CD4-positive, alpha-beta T cell (primary cell): ENCODE data around the gene PCDHGA4. TPM values are rescaled to one million over a fixed set of nuclear protein-coding genes. Genes with fewer than 3 reads are reported as not detected.
A peak's percentile ranks its signal among the peaks of the same experiment; 100 is the strongest.
"Not testable (repeated sequence)": the region's sequence is repeated elsewhere in the genome, so short reads cannot be mapped to it uniquely, and the experiment has no call there.

Experiments used
- ATAC-seq: fragments of 200-7000 bp; cut with Tn5 transposase; one replicate; pipeline ENCODE4 v1.10.0; 2022; ENCODE audit warnings: mild to moderate bottlenecking; ENCODE audit not compliant: poor library complexity
- CTCF ChIA-PET: fragments of 350-600 bp; sonication (Branson Sonifier 250); formaldehyde crosslinking; loops from one replicate; lab custom pipeline; 2021; ENCODE audit warnings: antibody characterized with exemption, inconsistent platforms; lab: Charles Lee
- POLR2A ChIA-PET: fragments of 350-600 bp; sonication (Branson Sonifier 250); formaldehyde crosslinking; loops from one replicate; lab custom pipeline; 2021; ENCODE audit warnings: antibody characterized with exemption, inconsistent platforms; lab: Charles Lee
- DNase-seq, 14 experiments: peaks; one replicate each; pipeline ENCODE4 v3.0.0-alpha.2; 2013 to 2020; ENCODE audit warnings: mixed read lengths in 2 of 14
- H3K27ac ChIP-seq, 2 donors: one replicate each; pipeline versions ENCODE4 v1.5.1 to v1.7.0; 2013; ENCODE audit warnings: low read length in 2 of 2, low read depth in 1 of 2, mild to moderate bottlenecking in 1 of 2
- H3K27me3 ChIP-seq, 2 experiments: 1 replicate in 1 of 2; 2 replicates in 1 of 2; pipeline versions ENCODE4 v1.6.1 to v1.7.0; 2013; ENCODE audit warnings: low read length in 2 of 2, control low read depth in 1 of 2, mild to moderate bottlenecking in 1 of 2, moderate library complexity in 1 of 2; ENCODE audit not compliant: insufficient read depth in 2 of 2, control insufficient read depth in 1 of 2
- H3K36me3 ChIP-seq: one replicate; pipeline ENCODE4 v1.6.1; 2013; ENCODE audit warnings: low read length, control low read depth; ENCODE audit not compliant: insufficient read depth
- H3K4me1 ChIP-seq: one replicate; pipeline ENCODE4 v1.6.1; 2013; ENCODE audit warnings: low read length, control low read depth; ENCODE audit not compliant: insufficient read depth
- H3K4me3 ChIP-seq: one replicate; pipeline ENCODE4 v1.5.1; 2013; ENCODE audit warnings: mild to moderate bottlenecking, low read length, moderate library complexity
- H3K9me3 ChIP-seq, 2 experiments: 1 replicate in 1 of 2; 2 replicates in 1 of 2; pipeline versions ENCODE4 v1.6.1 to v1.7.0; 2013; ENCODE audit warnings: low read length in 2 of 2, mild to moderate bottlenecking in 2 of 2, control low read depth in 1 of 2, moderate library complexity in 1 of 2; ENCODE audit not compliant: control insufficient read depth in 1 of 2, insufficient read depth in 1 of 2
- H3K27ac Mint-ChIP-seq: one replicate; pipeline ENCODE4 v1.8.0; 2020; ENCODE audit warnings: mixed read lengths
- H3K27me3 Mint-ChIP-seq: one replicate; pipeline ENCODE4 v1.8.0; 2021; ENCODE audit warnings: mixed read lengths
- H3K36me3 Mint-ChIP-seq: one replicate; pipeline ENCODE4 v1.8.0; 2021; ENCODE audit warnings: low read depth, mixed read lengths
- H3K4me1 Mint-ChIP-seq: one replicate; pipeline ENCODE4 v1.8.0; 2021; ENCODE audit warnings: low read depth, mixed read lengths
- H3K4me3 Mint-ChIP-seq: one replicate; pipeline ENCODE4 v1.8.0; 2020; ENCODE audit warnings: mild to moderate bottlenecking, mixed read lengths
- H3K9me3 Mint-ChIP-seq: one replicate; pipeline ENCODE4 v1.8.0; 2020; ENCODE audit warnings: mixed read lengths
- intact Hi-C, 2 experiments: fragments of 100-400 bp; cut with DNase I in 1 of 2; cut with micrococcal nuclease in 1 of 2; formaldehyde crosslinking; loops; one replicate each; pipeline versions ENCODE4 v1.15.1 to v1.9.0; 2023 to 2025; cut with DNase I, micrococcal nuclease
- polyA plus RNA-seq, 2 donors: library from polyadenylated mRNA; unstranded; fragments of 120-200 nt; gene quantifications; one replicate each; pipeline ENCODE4 v1.2.1, GENCODE V29; 2013
- total RNA-seq, 174 experiments: library from RNA in 2 of 174; stranded (reverse) in 2 of 174; gene quantifications; one replicate each; pipeline ENCODE4 v1.2.3 and lab custom pipeline; 2021 to 2026
- TF ChIP-seq, protein P1 (sequence below): fragments of 200-600 bp; IDR thresholded peaks from one replicate; pipeline ENCODE4 v1.8.0; 2022; ENCODE audit warnings: antibody characterized with exemption, mild to moderate bottlenecking

PCDHGA4 gene
- total RNA-seq (under 1 TPM; 0.08 TPM), total RNA-seq (lab: John Stamatoyannopoulos, UW) (0 to 0.89 (median 0.13) reads per million in 172 experiments)
- not detected for polyA plus RNA-seq (2013, experiment 1 of 2)
- polyA plus RNA-seq (2013, experiment 2 of 2) = 0.15 TPM

DNA sequence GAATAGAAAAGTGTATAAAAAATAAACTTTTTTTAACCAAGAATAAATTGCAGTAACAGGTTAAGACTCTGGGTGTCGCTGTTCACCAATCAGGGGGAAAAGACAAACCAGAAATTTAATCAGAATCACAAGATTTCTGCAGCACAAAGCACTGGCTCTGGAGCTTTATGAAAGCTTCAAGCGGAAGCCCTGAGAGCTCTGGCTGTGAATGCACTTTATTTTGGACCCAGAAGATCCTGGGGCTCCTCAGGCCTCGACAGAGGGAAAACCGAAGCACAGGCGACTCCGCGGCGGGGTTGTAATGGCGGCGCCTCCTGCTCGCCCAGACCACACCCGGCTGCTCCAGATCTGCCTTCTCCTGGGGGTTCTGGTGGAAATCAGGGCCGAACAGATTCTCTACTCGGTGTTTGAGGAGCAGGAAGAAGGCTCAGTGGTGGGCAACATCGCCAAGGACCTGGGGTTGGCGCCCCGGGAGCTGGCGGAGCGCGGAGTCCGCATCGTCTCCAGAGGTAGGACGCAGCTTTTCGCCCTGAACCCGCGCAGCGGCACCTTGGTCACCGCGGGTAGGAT lies at the start of gene PCDHGA4:
TSS of gene PCDHGA4 (plus strand) at position 122 of the 570 bp plus-strand sequence. CDS start at position 209, 87 bp downstream.
- ATAC-seq = no peak
- Histone ChIP-seq H3K4me1 (peaks cover 10% of the 10 kb centered on the region), H3K9me3 (peaks cover 27 to 48% of the 10 kb centered on the region in 2 experiments), H3K27ac (no peak within 1 kb of the TSS), H3K27me3 (peaks cover 48 to 84% of the 10 kb centered on the region in 2 experiments), H3K36me3 (no peaks in the 10 kb centered on the region), H3K4me3 (peak within 1 kb of the TSS; percentile 15)
- H3K27ac Mint-ChIP-seq = no peak within 1 kb of the TSS
- peaks cover 3% of the 10 kb centered on the region for H3K4me1 Mint-ChIP-seq
- TF ChIP-seq, protein P1, sequence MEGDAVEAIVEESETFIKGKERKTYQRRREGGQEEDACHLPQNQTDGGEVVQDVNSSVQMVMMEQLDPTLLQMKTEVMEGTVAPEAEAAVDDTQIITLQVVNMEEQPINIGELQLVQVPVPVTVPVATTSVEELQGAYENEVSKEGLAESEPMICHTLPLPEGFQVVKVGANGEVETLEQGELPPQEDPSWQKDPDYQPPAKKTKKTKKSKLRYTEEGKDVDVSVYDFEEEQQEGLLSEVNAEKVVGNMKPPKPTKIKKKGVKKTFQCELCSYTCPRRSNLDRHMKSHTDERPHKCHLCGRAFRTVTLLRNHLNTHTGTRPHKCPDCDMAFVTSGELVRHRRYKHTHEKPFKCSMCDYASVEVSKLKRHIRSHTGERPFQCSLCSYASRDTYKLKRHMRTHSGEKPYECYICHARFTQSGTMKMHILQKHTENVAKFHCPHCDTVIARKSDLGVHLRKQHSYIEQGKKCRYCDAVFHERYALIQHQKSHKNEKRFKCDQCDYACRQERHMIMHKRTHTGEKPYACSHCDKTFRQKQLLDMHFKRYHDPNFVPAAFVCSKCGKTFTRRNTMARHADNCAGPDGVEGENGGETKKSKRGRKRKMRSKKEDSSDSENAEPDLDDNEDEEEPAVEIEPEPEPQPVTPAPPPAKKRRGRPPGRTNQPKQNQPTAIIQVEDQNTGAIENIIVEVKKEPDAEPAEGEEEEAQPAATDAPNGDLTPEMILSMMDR = no peak
- H3K27me3 Mint-ChIP-seq = peaks cover 93% of the 10 kb centered on the region
- no peak within 1 kb of the TSS for H3K4me3 Mint-ChIP-seq
- intact Hi-C loops = no loop called here
- peaks cover 14% of the 10 kb centered on the region for H3K9me3 Mint-ChIP-seq
- H3K36me3 Mint-ChIP-seq = peaks cover 23% of the 10 kb centered on the region
- peak in 2 of 14 experiments; percentile 14 to 19 for DNase-seq
- ChIA-PET CTCF (interaction anchor here (1.3 kb wide), 1 partner anchor 209 kb away, joined by 3 read pairs; no protein-coding TSS in a partner anchor), POLR2A (interaction anchor here (1.3 kb wide), 1 partner anchor 35 kb away, joined by 3 read pairs; the partner anchor contains the start of gene TAF7)

DNA sequence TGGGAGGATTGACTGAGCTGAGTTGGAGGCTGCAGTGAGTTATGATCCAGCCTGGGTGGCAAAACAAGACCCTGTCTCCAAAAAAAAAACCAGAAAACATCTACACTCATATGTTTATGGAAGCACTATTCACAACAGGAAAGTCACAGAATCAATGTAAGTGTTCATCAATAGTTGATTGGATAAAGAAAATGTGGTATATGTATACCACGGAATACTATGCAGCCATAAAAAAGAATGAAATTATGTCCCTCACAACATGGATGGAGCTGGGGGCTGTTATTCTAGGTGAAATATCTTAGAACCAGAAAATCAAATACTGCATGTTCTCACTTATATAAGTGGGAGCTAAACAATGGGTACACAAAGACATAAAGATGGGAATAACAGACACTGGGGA lies 48.2 kb upstream of the PCDHGA4 start:
- no peaks in the 10 kb centered on the region for H3K4me1 ChIP-seq
- ATAC-seq = no peak
- TF ChIP-seq, protein P1 = no peak
- H3K27me3 ChIP-seq = no peaks in the 10 kb centered on the region
- ChIA-PET CTCF (no interaction called here), POLR2A (interaction anchor here (1.1 kb wide), 1 partner anchor 13 kb away, joined by 3 read pairs; no protein-coding TSS in a partner anchor)
- H3K4me3 ChIP-seq = no peak overlapping the region
- H3K27ac Mint-ChIP-seq = no peak overlapping the region
- H3K4me3 Mint-ChIP-seq = no peak overlapping the region
- peaks cover 88% of the 10 kb centered on the region for H3K36me3 Mint-ChIP-seq
- H3K9me3 Mint-ChIP-seq = peaks cover 20% of the 10 kb centered on the region
- no peak for DNase-seq
- no peaks in the 10 kb centered on the region for H3K36me3 ChIP-seq
- peaks cover 38 to 75% of the 10 kb centered on the region in 2 experiments for H3K9me3 ChIP-seq
- intact Hi-C loops = no loop called here
- no peaks in the 10 kb centered on the region for H3K4me1 Mint-ChIP-seq
- H3K27me3 Mint-ChIP-seq = no peaks in the 10 kb centered on the region
- H3K27ac ChIP-seq = no peak overlapping the region

DNA sequence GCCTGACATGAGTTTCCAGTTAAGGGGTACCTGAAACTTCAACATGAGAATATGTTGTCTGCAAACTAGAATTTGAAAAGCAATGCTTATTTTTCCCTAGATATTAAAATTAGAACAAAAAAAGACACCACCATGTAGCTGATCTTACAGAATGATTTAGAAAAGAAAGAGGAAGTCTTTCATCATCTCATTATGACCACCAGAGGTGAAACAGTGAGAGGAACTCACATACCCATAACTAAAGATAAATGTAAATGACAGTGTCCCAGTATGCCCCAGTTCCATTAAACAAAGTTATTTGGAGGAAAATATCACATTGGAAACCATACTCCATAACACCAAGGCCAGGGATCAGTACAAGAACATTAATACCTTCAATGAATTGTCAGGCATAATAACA lies 41.1 kb upstream of the PCDHGA4 start:
- POLR2A ChIA-PET = no interaction called here
- H3K9me3 Mint-ChIP-seq = peaks cover 30% of the 10 kb centered on the region

DNA sequence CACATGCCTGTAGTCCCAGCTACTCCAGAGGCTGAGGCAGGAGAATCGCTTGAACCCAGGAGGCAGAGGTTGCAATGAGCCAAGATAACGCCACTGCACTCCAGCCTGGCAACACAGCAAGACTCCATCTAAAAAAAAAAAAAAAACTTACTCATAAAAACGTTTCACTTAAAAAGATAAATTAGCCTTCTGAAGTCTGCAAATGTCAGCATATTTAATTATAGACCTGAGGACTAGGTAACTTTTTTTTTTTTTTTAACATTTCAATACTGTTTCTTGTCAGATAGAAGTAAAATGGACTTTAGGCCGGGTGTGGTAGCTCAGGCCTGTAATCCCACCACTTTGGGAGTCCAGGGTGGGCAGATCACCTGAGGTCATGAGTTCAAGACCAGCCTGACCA lies 37.9 kb upstream of the PCDHGA4 start:
- H3K27ac Mint-ChIP-seq, H3K4me3 ChIP-seq, H3K27me3 ChIP-seq, H3K4me3 Mint-ChIP-seq, DNase-seq, ATAC-seq, POLR2A ChIA-PET, H3K27ac ChIP-seq, H3K27me3 Mint-ChIP-seq, intact Hi-C loops: not testable (repeated sequence)
- Histone ChIP-seq H3K4me1 (peaks cover 14% of the 10 kb centered on the region), H3K36me3 (peaks cover 13% of the 10 kb centered on the region), H3K9me3 (peaks cover 49 to 90% of the 10 kb centered on the region in 2 experiments)
- H3K36me3 Mint-ChIP-seq = peaks cover 96% of the 10 kb centered on the region
- CTCF ChIA-PET = interaction anchor here (0.7 to 1.5 kb wide), 3 partner anchors 95 to 321 kb away, joined by 3 read pairs; partner anchors contain the start of gene PCDHGA11
- H3K9me3 Mint-ChIP-seq = peaks cover 29% of the 10 kb centered on the region
- peaks cover 41% of the 10 kb centered on the region for H3K4me1 Mint-ChIP-seq

More for the DNA sequence above, 41.1 kb upstream of the PCDHGA4 start:
- Histone ChIP-seq H3K36me3 (peaks cover 2% of the 10 kb centered on the region), H3K27ac (no peak overlapping the region), H3K4me1 (no peaks in the 10 kb centered on the region), H3K9me3 (peaks cover 34 to 87% of the 10 kb centered on the region in 2 experiments), H3K4me3 (no peak overlapping the region), H3K27me3 (no peaks in the 10 kb centered on the region)
- no peak overlapping the region for H3K27ac Mint-ChIP-seq
- peaks cover 16% of the 10 kb centered on the region for H3K4me1 Mint-ChIP-seq
- TF ChIP-seq, protein P1 = no peak
- no peak for DNase-seq
- intact Hi-C loops = no loop called here
- ATAC-seq = no peak
- CTCF ChIA-PET = no interaction called here
- H3K27me3 Mint-ChIP-seq = no peaks in the 10 kb centered on the region
- peaks cover 96% of the 10 kb centered on the region for H3K36me3 Mint-ChIP-seq
- no peak overlapping the region for H3K4me3 Mint-ChIP-seq
